Neural cell (in vitro differentiated cells): Measurements from ENCODE around the gene ICAM2.

ENCODE experiments used
- EP300 ChIP-seq: fragments of 450-650 bp; conservative IDR thresholded peaks from 2 replicates; pipeline ENCODE4 v1.6.1; 2014; ENCODE audit warnings: antibody characterized with exemption, mild to moderate bottlenecking, moderate library complexity; ENCODE audit not compliant: poor library complexity, severe bottlenecking
- EZH2 ChIP-seq: fragments of 200-600, 300-800 bp; shearing (Covaris generic), sonication (generic); IDR thresholded peaks from 2 replicates; pipeline ENCODE4 v1.6.1; 2014; ENCODE audit warnings: antibody characterized with exemption, low read length, borderline replicate concordance, mild to moderate bottlenecking; ENCODE audit not compliant: insufficient read depth, poor library complexity, severe bottlenecking
- MXI1 ChIP-seq: fragments of 450-650 bp; conservative IDR thresholded peaks from 2 replicates; pipeline ENCODE4 v1.6.1; 2014; ENCODE audit warnings: antibody characterized with exemption, mild to moderate bottlenecking; ENCODE audit not compliant: poor library complexity, severe bottlenecking
- POLR2AphosphoS5 ChIP-seq: IDR thresholded peaks from 2 replicates; pipeline ENCODE4 v1.6.1; 2012
- TAF1 ChIP-seq: IDR thresholded peaks from 2 replicates; pipeline ENCODE4 v1.6.1; 2012; ENCODE audit warnings: low read depth
- TF ChIP-seq, protein P1 (sequence below): fragments of 450-650 bp; IDR thresholded peaks from 2 replicates; pipeline ENCODE4 v1.5.1; 2014; ENCODE audit warnings: antibody characterized with exemption, mild to moderate bottlenecking, moderate library complexity; ENCODE audit not compliant: poor library complexity, severe bottlenecking
- TF ChIP-seq, protein P2 (sequence below): IDR thresholded peaks from 2 replicates; pipeline ENCODE4 v1.6.1; 2012; ENCODE audit warnings: borderline replicate concordance

DNA sequence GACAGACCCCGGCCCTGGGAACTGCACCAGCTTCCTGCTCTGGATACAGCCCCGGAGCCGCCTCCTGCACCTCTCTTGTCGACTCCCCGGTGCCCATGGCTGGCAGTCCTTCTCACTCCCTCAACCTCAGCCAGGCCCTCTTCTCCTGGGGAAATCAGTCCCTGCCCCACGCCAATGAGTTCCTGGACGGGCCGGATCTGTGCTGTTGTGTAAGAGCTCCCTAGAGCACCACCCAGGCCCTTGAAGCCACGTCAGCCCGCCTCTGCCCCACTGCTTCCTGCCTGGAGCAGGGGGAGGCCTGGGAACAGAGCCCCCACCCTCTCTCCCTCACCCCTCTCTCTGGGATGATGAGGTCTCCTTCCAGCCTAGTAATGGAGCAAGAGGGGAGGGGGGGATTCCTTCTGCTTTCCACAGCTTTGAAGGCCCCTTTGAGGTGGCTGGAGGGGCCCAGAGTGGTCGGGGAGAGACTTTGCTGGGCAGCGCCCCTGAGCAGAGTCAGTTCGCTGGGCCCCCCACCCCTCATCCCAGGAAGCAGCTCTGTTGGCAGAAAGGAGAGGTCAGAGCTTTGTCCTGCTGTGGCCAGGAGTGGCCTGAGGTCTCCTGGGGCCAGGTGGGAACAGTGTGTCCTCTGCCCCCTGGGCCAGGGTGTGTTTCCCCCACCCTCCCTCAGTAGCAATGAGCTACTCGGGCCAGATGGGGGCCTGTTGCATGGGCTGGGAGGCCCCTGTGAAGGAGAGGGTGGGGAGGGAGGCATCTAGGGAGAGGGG, 18.5 kb downstream of the ICAM2 start:
- TF ChIP-seq, protein P1, sequence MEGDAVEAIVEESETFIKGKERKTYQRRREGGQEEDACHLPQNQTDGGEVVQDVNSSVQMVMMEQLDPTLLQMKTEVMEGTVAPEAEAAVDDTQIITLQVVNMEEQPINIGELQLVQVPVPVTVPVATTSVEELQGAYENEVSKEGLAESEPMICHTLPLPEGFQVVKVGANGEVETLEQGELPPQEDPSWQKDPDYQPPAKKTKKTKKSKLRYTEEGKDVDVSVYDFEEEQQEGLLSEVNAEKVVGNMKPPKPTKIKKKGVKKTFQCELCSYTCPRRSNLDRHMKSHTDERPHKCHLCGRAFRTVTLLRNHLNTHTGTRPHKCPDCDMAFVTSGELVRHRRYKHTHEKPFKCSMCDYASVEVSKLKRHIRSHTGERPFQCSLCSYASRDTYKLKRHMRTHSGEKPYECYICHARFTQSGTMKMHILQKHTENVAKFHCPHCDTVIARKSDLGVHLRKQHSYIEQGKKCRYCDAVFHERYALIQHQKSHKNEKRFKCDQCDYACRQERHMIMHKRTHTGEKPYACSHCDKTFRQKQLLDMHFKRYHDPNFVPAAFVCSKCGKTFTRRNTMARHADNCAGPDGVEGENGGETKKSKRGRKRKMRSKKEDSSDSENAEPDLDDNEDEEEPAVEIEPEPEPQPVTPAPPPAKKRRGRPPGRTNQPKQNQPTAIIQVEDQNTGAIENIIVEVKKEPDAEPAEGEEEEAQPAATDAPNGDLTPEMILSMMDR = no peak
- TF ChIP-seq POLR2AphosphoS5 (no peak), TAF1 (no peak), EP300 (no peak), MXI1 (no peak), EZH2 (no peak)
- TF ChIP-seq, protein P2, sequence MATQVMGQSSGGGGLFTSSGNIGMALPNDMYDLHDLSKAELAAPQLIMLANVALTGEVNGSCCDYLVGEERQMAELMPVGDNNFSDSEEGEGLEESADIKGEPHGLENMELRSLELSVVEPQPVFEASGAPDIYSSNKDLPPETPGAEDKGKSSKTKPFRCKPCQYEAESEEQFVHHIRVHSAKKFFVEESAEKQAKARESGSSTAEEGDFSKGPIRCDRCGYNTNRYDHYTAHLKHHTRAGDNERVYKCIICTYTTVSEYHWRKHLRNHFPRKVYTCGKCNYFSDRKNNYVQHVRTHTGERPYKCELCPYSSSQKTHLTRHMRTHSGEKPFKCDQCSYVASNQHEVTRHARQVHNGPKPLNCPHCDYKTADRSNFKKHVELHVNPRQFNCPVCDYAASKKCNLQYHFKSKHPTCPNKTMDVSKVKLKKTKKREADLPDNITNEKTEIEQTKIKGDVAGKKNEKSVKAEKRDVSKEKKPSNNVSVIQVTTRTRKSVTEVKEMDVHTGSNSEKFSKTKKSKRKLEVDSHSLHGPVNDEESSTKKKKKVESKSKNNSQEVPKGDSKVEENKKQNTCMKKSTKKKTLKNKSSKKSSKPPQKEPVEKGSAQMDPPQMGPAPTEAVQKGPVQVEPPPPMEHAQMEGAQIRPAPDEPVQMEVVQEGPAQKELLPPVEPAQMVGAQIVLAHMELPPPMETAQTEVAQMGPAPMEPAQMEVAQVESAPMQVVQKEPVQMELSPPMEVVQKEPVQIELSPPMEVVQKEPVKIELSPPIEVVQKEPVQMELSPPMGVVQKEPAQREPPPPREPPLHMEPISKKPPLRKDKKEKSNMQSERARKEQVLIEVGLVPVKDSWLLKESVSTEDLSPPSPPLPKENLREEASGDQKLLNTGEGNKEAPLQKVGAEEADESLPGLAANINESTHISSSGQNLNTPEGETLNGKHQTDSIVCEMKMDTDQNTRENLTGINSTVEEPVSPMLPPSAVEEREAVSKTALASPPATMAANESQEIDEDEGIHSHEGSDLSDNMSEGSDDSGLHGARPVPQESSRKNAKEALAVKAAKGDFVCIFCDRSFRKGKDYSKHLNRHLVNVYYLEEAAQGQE = no peak
